ENCODE results near the gene BICC1. TPM values are rescaled to one million over a fixed set of nuclear protein-coding genes. Genes with fewer than 3 reads are reported as not detected.

BICC1 gene
- total RNA-seq, 1 experiment from 2014 or later = 13.9 TPM

- Histone ChIP-seq H3K27ac (ENCODE audit: low read length) (no peak overlapping the region), H3K4me1 (ENCODE audit: insufficient read depth, low read length) (no peaks in the 10 kb centered on the region), H3K79me2 (ENCODE audit: low read length) (peaks cover 11% of the 10 kb centered on the region; the same call in 1 of the 2 replicates)
Measured at GRCh38 chr10:58573144-58573543, 60.5 kb downstream of the BICC1 start.

GRCh38 chr10:58574058-58574457 lies 61.4 kb downstream of the BICC1 start:
- no TSS peak for BruUV-seq (replicated peaks)
- H3K9ac ChIP-seq (ENCODE audit: low read length) = no peak overlapping the region
- no peaks in the 10 kb centered on the region for H3K9me2 ChIP-seq (replicated peaks; ENCODE audit: low read length)
- no peak overlapping the region for H3K4me3 ChIP-seq (ENCODE audit: low read length)
- intact Hi-C loops (cut with micrococcal nuclease) = no loop called here
- ChIA-PET POLR2A (ENCODE audit: unreplicated experiment) (no interaction called here), CTCF (no interaction called here)
- ATAC-seq (no peak), DNase-seq (no peak)
- peaks cover 30% of the 10 kb centered on the region for H3K27me3 ChIP-seq (ENCODE audit: low read length)
- TF ChIP-seq EZH2 (IDR thresholded peaks at IDR 0.05; ENCODE audit: low read length, unreplicated experiment) (no peak), CTCF (conservative IDR thresholded peaks at IDR 0.05; ENCODE audit: low read depth, low read length) (no peak), EZH2phosphoT487 (IDR thresholded peaks at IDR 0.05; ENCODE audit: borderline replicate concordance, low read length) (no peak)
- H3K36me3 ChIP-seq (ENCODE audit: low read depth, low read length) = no peaks in the 10 kb centered on the region
- H3K27ac ChIP-seq (ENCODE audit: low read length) = no peak overlapping the region
- H3K4me2 ChIP-seq (ENCODE audit: low read length) = no peak overlapping the region
- no peaks in the 10 kb centered on the region for H3K9me3 ChIP-seq (ENCODE audit: low read length)
- H3K4me1 ChIP-seq (ENCODE audit: insufficient read depth, low read length) = no peaks in the 10 kb centered on the region
- H3K79me2 ChIP-seq (ENCODE audit: low read length) = peaks cover 11% of the 10 kb centered on the region; the same call in 1 of the 2 replicates
- H3F3A ChIP-seq (ENCODE audit: low read length, unreplicated experiment) = no peaks in the 10 kb centered on the region
- H2AFZ ChIP-seq (ENCODE audit: low read length) = no peak overlapping the region
- no peaks in the 10 kb centered on the region for H4K20me1 ChIP-seq (ENCODE audit: low read length)

More at GRCh38 chr10:58573144-58573543, 60.5 kb downstream of the BICC1 start:
- no peak for DNase-seq
- Histone ChIP-seq H3K9ac (ENCODE audit: low read length) (no peak overlapping the region), H3K4me2 (ENCODE audit: low read length) (no peak overlapping the region), H3K36me3 (ENCODE audit: low read depth, low read length) (no peaks in the 10 kb centered on the region), H2AFZ (ENCODE audit: low read length) (no peak overlapping the region), H3K27me3 (ENCODE audit: low read length) (peaks cover 25% of the 10 kb centered on the region), H3K9me3 (ENCODE audit: low read length) (no peaks in the 10 kb centered on the region), H4K20me1 (ENCODE audit: low read length) (no peaks in the 10 kb centered on the region), H3K9me2 (replicated peaks; ENCODE audit: low read length) (no peaks in the 10 kb centered on the region), H3F3A (ENCODE audit: low read length, unreplicated experiment) (no peaks in the 10 kb centered on the region), H3K4me3 (ENCODE audit: low read length) (no peak overlapping the region)
- ATAC-seq = no peak
- no TSS peak for BruUV-seq (replicated peaks)
- no peak for TF ChIP-seq CTCF (conservative IDR thresholded peaks at IDR 0.05; ENCODE audit: low read depth, low read length)
- no peak for TF ChIP-seq EZH2 (IDR thresholded peaks at IDR 0.05; ENCODE audit: low read length, unreplicated experiment)
- TF ChIP-seq EZH2phosphoT487 (IDR thresholded peaks at IDR 0.05; ENCODE audit: borderline replicate concordance, low read length) = no peak
- ChIA-PET POLR2A (ENCODE audit: unreplicated experiment) (no interaction called here), CTCF (no interaction called here)
- intact Hi-C loops (cut with micrococcal nuclease) = no loop called here

GRCh38 chr10:58575491-58575890 lies 62.8 kb downstream of the BICC1 start:
- peaks cover 24% of the 10 kb centered on the region for H3K27me3 ChIP-seq (ENCODE audit: low read length)
- H3K4me2 ChIP-seq (ENCODE audit: low read length) = no peak overlapping the region
- no peak for DNase-seq
- no peaks in the 10 kb centered on the region for H3K4me1 ChIP-seq (ENCODE audit: insufficient read depth, low read length)
- peaks cover 11% of the 10 kb centered on the region; the same call in 1 of the 2 replicates for H3K79me2 ChIP-seq (ENCODE audit: low read length)
- no peaks in the 10 kb centered on the region for H3K36me3 ChIP-seq (ENCODE audit: low read depth, low read length)
- no peak for ATAC-seq
- intact Hi-C loops (cut with micrococcal nuclease) = no loop called here
- H2AFZ ChIP-seq (ENCODE audit: low read length) = no peak overlapping the region
- H4K20me1 ChIP-seq (ENCODE audit: low read length) = no peaks in the 10 kb centered on the region
- ChIA-PET POLR2A (ENCODE audit: unreplicated experiment) (no interaction called here), CTCF (interaction anchor here (0.7 kb wide), 1 partner anchor 160 kb away, joined by 4 read pairs; no protein-coding TSS in a partner anchor)
- no peaks in the 10 kb centered on the region for H3F3A ChIP-seq (ENCODE audit: low read length, unreplicated experiment)
- no peaks in the 10 kb centered on the region for H3K9me3 ChIP-seq (ENCODE audit: low read length)
- TF ChIP-seq EZH2phosphoT487 (IDR thresholded peaks at IDR 0.05; ENCODE audit: borderline replicate concordance, low read length) (no peak), EZH2 (IDR thresholded peaks at IDR 0.05; ENCODE audit: low read length, unreplicated experiment) (no peak), CTCF (conservative IDR thresholded peaks at IDR 0.05; ENCODE audit: low read depth, low read length) (no peak)
- H3K4me3 ChIP-seq (ENCODE audit: low read length) = no peak overlapping the region
- no peaks in the 10 kb centered on the region for H3K9me2 ChIP-seq (replicated peaks; ENCODE audit: low read length)
- no peak overlapping the region for H3K27ac ChIP-seq (ENCODE audit: low read length)
- BruUV-seq (replicated peaks) = no TSS peak
- no peak overlapping the region for H3K9ac ChIP-seq (ENCODE audit: low read length)

Measured in PC-3 (cell line).